Activated T-helper 1 cell treated with anti-CD3 and anti-CD28 coated beads, Interleukin-2, amount 50 U/mL, for 16 hours (primary cell): ENCODE results near the gene GATA6.
"Not testable (repeated sequence)": the region's sequence is repeated elsewhere in the genome, so short reads cannot be mapped to it uniquely, and the experiment has no call there.

Experiments used
- DNase-seq, 2 donors: peaks; one replicate each; pipeline ENCODE4 v3.0.0-alpha.2; 2020; ENCODE audit warnings: low read depth in 1 of 2, low spot score in 1 of 2

GATA6 gene

GRCh38 chr18:22180722-22181121, 11.3 kb downstream of the GATA6 start:
- no peak for DNase-seq

- DNase-seq: no peak
Observed at GRCh38 chr18:22182884-22183697, 13.7 kb downstream of the GATA6 start.

GRCh38 chr18:22183698-22184170, 14.3 kb downstream of the GATA6 start:
- no peak for DNase-seq

GRCh38 chr18:22184573-22184972, 15.2 kb downstream of the GATA6 start:
- DNase-seq: not testable (repeated sequence)

GRCh38 chr18:22185273-22185672, 15.9 kb downstream of the GATA6 start:
- no peak for DNase-seq

GRCh38 chr18:22185771-22186386, 16.5 kb downstream of the GATA6 start:
- no peak for DNase-seq

GRCh38 chr18:22186484-22186971, 17.1 kb downstream of the GATA6 start:
- no peak for DNase-seq

GRCh38 chr18:22188559-22189267, 19.3 kb downstream of the GATA6 start:
- DNase-seq: no peak

GRCh38 chr18:22189449-22190166, 20.2 kb downstream of the GATA6 start:
- DNase-seq: no peak

GRCh38 chr18:22191346-22191695, 21.9 kb downstream of the GATA6 start:
- DNase-seq: no peak

- no peak for DNase-seq
Observed at GRCh38 chr18:22191923-22192322, 22.5 kb downstream of the GATA6 start.

GRCh38 chr18:22193466-22193865, 24.1 kb downstream of the GATA6 start:
- DNase-seq: no peak

GRCh38 chr18:22194151-22194598, 24.8 kb downstream of the GATA6 start:
- DNase-seq: no peak

GRCh38 chr18:22195052-22195451, 25.7 kb downstream of the GATA6 start:
- no peak for DNase-seq

- not testable (repeated sequence) for DNase-seq
Observed at GRCh38 chr18:22196943-22197342, 27.6 kb downstream of the GATA6 start.

GRCh38 chr18:22197668-22198067, 28.3 kb downstream of the GATA6 start:
- no peak for DNase-seq

- DNase-seq: no peak
Observed at GRCh38 chr18:22198163-22198562, 28.8 kb downstream of the GATA6 start.

GRCh38 chr18:22199005-22199404, 29.6 kb downstream of the GATA6 start:
- no peak for DNase-seq

GRCh38 chr18:22200611-22201225, 31.3 kb downstream of the GATA6 start:
- no peak for DNase-seq

- DNase-seq: no peak
Observed at GRCh38 chr18:22203035-22203434, 33.6 kb downstream of the GATA6 start.
